Keratinocyte (primary cell): Measurements from ENCODE around the gene PARP2. TPM values are rescaled to one million over a fixed set of nuclear protein-coding genes. Genes with fewer than 3 reads are reported as not detected.

Experiments
- DNase-seq: peaks from one replicate; pipeline ENCODE4 v3.0.0-alpha.2; 2011; ENCODE audit warnings: low read depth, missing footprints, low spot score
- FAIRE-seq: peaks from 2 replicates; lab custom pipeline; 2011; peaks lifted over from hg19 to GRCh38; lab: Jason Lieb, UNC
- H2AFZ ChIP-seq: 2 replicates; pipeline ENCODE4 v1.6.0; 2012; ENCODE audit warnings: low read length, control low read depth, inconsistent platforms; ENCODE audit not compliant: control insufficient read depth
- H3K27ac ChIP-seq: 2 replicates; pipeline ENCODE4 v1.5.1; 2011; ENCODE audit warnings: low read length; ENCODE audit not compliant: control insufficient read depth, insufficient read depth
- H3K27me3 ChIP-seq: 3 replicates; pipeline ENCODE4 v1.6.0; 2011; ENCODE audit warnings: low read length; ENCODE audit not compliant: control insufficient read depth, insufficient read depth; ENCODE audit errors: extremely low read depth
- H3K36me3 ChIP-seq, 2 experiments: 2 replicates in 1 of 2; 3 replicates in 1 of 2; pipeline ENCODE4 v1.5.1; 2011; ENCODE audit warnings: low read length in 2 of 2, mild to moderate bottlenecking in 1 of 2; ENCODE audit not compliant: control insufficient read depth in 2 of 2, insufficient read depth in 2 of 2; ENCODE audit errors: extremely low read depth in 1 of 2
- H3K4me1 ChIP-seq: 3 replicates; pipeline ENCODE4 v1.5.1; 2011; ENCODE audit warnings: low read length; ENCODE audit not compliant: control insufficient read depth, insufficient read depth; ENCODE audit errors: extremely low read depth
- H3K4me2 ChIP-seq: 3 replicates; pipeline ENCODE4 v1.6.0; 2011; ENCODE audit warnings: low read depth, low read length; ENCODE audit not compliant: control insufficient read depth, insufficient read depth; ENCODE audit errors: extremely low read depth
- H3K4me3 ChIP-seq, 3 experiments: fragments of 200-600 bp in 1 of 3; sonication (generic) in 1 of 3; 2 replicates in 2 of 3; 3 replicates in 1 of 3; pipeline ENCODE4 v1.5.1; 2011 to 2016; ENCODE audit warnings: low read length in 3 of 3, mild to moderate bottlenecking in 3 of 3, control low read depth in 2 of 3, inconsistent platforms in 1 of 3, low read depth in 1 of 3, mixed read lengths in 1 of 3, mixed run types in 1 of 3, moderate library complexity in 1 of 3; ENCODE audit not compliant: control insufficient read depth in 2 of 3, insufficient read depth in 2 of 3; ENCODE audit errors: extremely low read depth in 1 of 3
- H3K79me2 ChIP-seq: 2 replicates; pipeline ENCODE4 v1.6.0; 2012; ENCODE audit warnings: low read length; ENCODE audit not compliant: control insufficient read depth, insufficient read depth
- H3K9ac ChIP-seq: 3 replicates; pipeline ENCODE4 v1.6.0; 2011; ENCODE audit warnings: low read length; ENCODE audit not compliant: control insufficient read depth, insufficient read depth; ENCODE audit errors: extremely low read depth
- H3K9me1 ChIP-seq: 3 replicates; pipeline ENCODE4 v1.6.0; 2011; ENCODE audit warnings: low read length; ENCODE audit not compliant: control insufficient read depth, insufficient read depth; ENCODE audit errors: extremely low read depth
- H3K9me3 ChIP-seq: 2 replicates; pipeline ENCODE4 v1.5.1; 2012; ENCODE audit warnings: low read depth, low read length; ENCODE audit not compliant: control insufficient read depth
- H4K20me1 ChIP-seq: 3 replicates; pipeline ENCODE4 v1.6.0; 2011; ENCODE audit warnings: low read length; ENCODE audit not compliant: control insufficient read depth, insufficient read depth; ENCODE audit errors: extremely low read depth
- CTCF ChIP-seq, 3 experiments: IDR thresholded peaks in 1 of 3; conservative IDR thresholded peaks in 1 of 3; optimal IDR thresholded peaks in 1 of 3; 2 replicates in 2 of 3; 3 replicates in 1 of 3; pipeline versions ENCODE3 to v1.5.1; 2011; ENCODE audit warnings: low read length in 3 of 3, mild to moderate bottlenecking in 3 of 3, moderate library complexity in 2 of 3, control low read depth in 1 of 3, inconsistent platforms in 1 of 3; ENCODE audit not compliant: insufficient read depth in 2 of 3; ENCODE audit errors: extremely low read depth in 1 of 3
- EZH2 ChIP-seq: IDR thresholded peaks from one replicate; pipeline ENCODE4 v1.6.1; 2012; ENCODE audit warnings: inconsistent platforms, mild to moderate bottlenecking, low read length, moderate library complexity
- dilution Hi-C: fragments of 300-500 bp; cut with MboI; formaldehyde crosslinking; loops from one replicate; pipeline ENCODE4 v1.7.0; 2020; ENCODE audit warnings: low sequenced_read_pairs; ENCODE audit not compliant: extremely low pct_ligation_motif_present
- polyA plus RNA-seq, 5 experiments: library from polyadenylated mRNA; depleted of rRNA in 3 of 5; stranded (reverse) in 3 of 5; stranded (forward) in 1 of 5; unstranded in 1 of 5; fragments of >200 nt; gene quantifications; 1 replicate in 1 of 5; 2 replicates in 3 of 5; 3 replicates in 1 of 5; pipeline versions ENCODE4 v1.2.1 to v1.2.3, GENCODE V29; 2011 to 2012; ENCODE audit warnings: missing spikeins in 2 of 5, low read depth in 1 of 5, low replicate concordance in 1 of 5

The PARP2 gene
- polyA plus RNA-seq, 1 donor (not counting 4 experiments of a cell fraction or from before 2014, with no cell fraction given): 24.7 TPM

GRCh38 chr14:20327005-20327869 is 16.2 kb upstream of the PARP2 start:
- Histone ChIP-seq H3K4me3 (no peak overlapping the region), H3K9ac (no peak overlapping the region), H3K9me1 (no peaks in the 10 kb centered on the region), H3K9me3 (no peaks in the 10 kb centered on the region), H3K36me3 (peaks cover 14 to 17% of the 10 kb centered on the region in 2 experiments), H3K4me1 (peaks cover 14% of the 10 kb centered on the region), H3K27me3 (no peaks in the 10 kb centered on the region), H2AFZ (no peak overlapping the region), H4K20me1 (no peaks in the 10 kb centered on the region), H3K27ac (no peak overlapping the region), H3K4me2 (no peak overlapping the region), H3K79me2 (peaks cover 67% of the 10 kb centered on the region)
- FAIRE-seq (peak; percentile 63), DNase-seq (no peak)
- TF ChIP-seq CTCF (optimal IDR thresholded peaks at IDR 0.05 in 1 of 3, IDR thresholded peaks at IDR 0.05 in 1 of 3, conservative IDR thresholded peaks at IDR 0.05 in 1 of 3; ENCODE audit: extremely low read depth in 1 of 3, insufficient read depth in 2 of 3, low read length in 3 of 3): peak in 2 of 3 experiments; percentile 48 to 58
- no peak for TF ChIP-seq EZH2
- dilution Hi-C loops: no loop called here

DNA sequence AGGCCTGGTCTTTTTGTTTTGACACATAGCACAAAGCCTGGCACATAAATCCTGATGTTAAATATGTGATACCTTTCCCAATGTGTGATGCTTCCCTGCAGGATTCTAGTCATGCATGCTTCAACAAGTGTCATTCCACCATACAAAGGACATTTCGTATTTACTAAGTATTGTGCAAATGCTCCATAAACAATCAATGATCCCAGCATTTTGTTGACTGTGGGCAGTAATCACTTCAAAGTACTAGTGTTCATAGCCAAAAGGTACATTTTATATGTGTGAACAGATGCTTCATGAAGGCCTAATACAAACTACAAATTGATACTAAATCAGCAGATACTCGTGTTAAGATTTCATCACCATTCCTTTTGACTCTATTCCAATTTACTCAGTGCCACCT is 14.7 kb upstream of the PARP2 start:
- FAIRE-seq: no peak
- dilution Hi-C loops: no loop called here

More for the DNA sequence above, 14.7 kb upstream of the PARP2 start:
- Histone ChIP-seq H3K27ac (no peak overlapping the region), H3K4me1 (peaks cover 19% of the 10 kb centered on the region), H3K9me3 (no peaks in the 10 kb centered on the region), H3K9ac (no peak overlapping the region), H3K9me1 (no peaks in the 10 kb centered on the region), H3K36me3 (peaks cover 12 to 15% of the 10 kb centered on the region in 2 experiments), H3K4me2 (no peak overlapping the region), H2AFZ (no peak overlapping the region), H4K20me1 (no peaks in the 10 kb centered on the region), H3K79me2 (peaks cover 70% of the 10 kb centered on the region), H3K27me3 (no peaks in the 10 kb centered on the region), H3K4me3 (no peak overlapping the region)
- TF ChIP-seq CTCF (optimal IDR thresholded peaks at IDR 0.05 in 1 of 3, IDR thresholded peaks at IDR 0.05 in 1 of 3, conservative IDR thresholded peaks at IDR 0.05 in 1 of 3; ENCODE audit: extremely low read depth in 1 of 3, insufficient read depth in 2 of 3, low read length in 3 of 3) (no peak), EZH2 (no peak)
- no peak for DNase-seq
